ENCODE results near the gene CCDC17.

CCDC17 gene

DNA sequence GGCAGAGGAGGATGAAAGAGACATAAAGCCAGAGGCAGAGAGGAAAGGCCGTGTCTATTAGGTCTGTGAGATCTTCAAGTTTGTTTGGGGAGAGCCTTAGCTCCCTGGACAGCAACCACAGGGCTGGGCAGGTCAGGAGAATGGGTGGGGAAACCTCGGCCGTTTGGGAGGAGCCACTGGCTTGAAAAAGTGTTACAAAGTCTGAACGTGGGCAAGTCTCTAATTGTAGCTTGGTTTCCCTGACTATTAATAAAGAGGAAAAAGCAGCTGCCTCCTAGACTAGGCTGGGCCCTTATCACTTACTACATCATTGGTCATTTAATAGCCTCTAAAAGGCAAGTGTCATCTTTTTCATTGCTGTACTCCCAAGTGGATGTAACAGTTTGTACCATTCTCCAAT, at the start of gene CCDC17:
TSS of gene CCDC17 (minus strand) at position 83 of the 400 bp plus-strand sequence. CDS start 145 bp downstream, outside the sequence.
- DNase-seq (ENCODE audit: extremely low read depth, low read depth): no peak
- TF ChIP-seq CTCF (IDR thresholded peaks at IDR 0.05; ENCODE audit: low read depth, low read length, missing control alignments): no peak
- no peak within 1 kb of the TSS for H3K4me3 ChIP-seq (replicated peaks; ENCODE audit: low read depth, low read length)

DNA sequence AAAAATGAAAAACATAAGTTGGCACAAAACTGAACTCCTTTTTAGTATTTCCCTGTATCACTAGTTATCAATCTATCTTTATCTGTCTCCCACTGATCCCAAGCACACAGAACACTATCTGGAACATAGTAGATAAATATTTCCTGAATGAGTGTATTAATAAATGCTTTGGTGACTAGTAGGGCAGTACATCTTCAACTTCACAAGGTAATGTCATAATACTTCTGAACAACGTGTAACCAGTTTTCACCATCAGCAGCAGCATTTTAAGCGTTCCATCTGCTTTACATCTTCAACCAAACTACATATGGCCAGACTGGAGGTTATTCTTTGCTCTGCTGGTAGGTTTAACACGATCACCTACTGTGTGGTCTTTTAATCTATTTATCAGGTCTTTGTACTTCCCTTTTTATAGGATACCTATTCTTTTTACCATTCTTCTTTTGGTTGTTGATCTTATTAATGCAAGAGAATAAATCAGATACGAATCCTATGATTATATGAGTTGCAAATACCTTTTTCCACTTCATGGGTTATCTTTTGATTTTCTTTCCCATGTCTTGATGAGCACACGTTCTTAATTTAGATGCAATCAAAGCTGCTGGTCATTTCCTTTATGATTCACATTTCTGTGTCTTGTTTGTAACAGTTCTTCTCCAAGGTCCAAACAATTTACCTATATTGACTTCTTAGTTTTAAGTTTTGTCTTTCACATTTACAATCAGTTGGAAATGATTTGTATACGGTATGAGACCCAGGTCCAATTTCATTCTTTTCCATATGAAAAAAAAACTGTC, 46.2 kb upstream of the CCDC17 start:
- no peak overlapping the region for H3K4me3 ChIP-seq (replicated peaks; ENCODE audit: low read depth, low read length)
- no peak for TF ChIP-seq CTCF (IDR thresholded peaks at IDR 0.05; ENCODE audit: low read depth, low read length, missing control alignments)
- DNase-seq (ENCODE audit: extremely low read depth, low read depth): no peak

DNA sequence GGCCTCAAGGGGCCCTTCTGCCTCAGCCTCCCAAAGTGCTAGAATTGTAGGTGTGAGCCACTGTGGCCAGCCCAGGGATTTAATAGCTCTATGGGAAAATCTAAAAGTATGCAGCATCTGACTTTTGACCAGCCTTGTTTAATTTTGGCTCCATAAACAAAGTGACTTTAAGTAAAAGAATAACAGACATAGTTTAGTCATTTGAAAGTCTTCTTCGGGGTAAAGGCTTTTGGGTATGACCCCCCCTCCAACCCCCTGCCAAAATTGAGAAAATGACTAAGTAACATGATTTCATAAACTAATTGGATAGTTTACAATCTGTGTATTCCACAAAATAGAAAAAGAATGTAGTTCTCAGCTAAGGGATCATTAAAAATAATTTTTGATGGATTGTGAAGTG, 45.5 kb upstream of the CCDC17 start:
- H3K4me3 ChIP-seq (replicated peaks; ENCODE audit: low read depth, low read length): no peak overlapping the region
- no peak for DNase-seq (ENCODE audit: extremely low read depth, low read depth)
- no peak for TF ChIP-seq CTCF (IDR thresholded peaks at IDR 0.05; ENCODE audit: low read depth, low read length, missing control alignments)

DNA sequence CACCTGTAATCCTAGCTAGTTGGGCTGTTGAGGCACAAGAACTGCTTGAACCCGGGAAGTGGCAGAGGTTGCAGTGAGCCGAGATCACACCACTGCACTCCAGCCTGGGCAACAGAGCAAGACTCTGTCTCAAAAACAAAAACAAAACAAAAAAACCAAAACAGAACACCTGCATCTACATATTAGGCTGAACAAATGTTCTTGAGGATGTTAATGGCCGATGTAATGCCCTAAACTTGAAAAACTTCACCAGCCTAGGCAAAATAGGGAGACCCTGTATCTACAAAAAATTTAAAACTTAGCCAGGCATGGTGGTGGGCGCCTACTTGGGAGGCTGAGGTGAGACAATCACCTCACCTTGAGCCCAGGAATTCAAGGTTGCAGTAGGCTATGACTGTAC, 44.7 kb upstream of the CCDC17 start:
- no peak for TF ChIP-seq CTCF (IDR thresholded peaks at IDR 0.05; ENCODE audit: low read depth, low read length, missing control alignments)
- no peak for DNase-seq (ENCODE audit: extremely low read depth, low read depth)
- H3K4me3 ChIP-seq (replicated peaks; ENCODE audit: low read depth, low read length): no peak overlapping the region

DNA sequence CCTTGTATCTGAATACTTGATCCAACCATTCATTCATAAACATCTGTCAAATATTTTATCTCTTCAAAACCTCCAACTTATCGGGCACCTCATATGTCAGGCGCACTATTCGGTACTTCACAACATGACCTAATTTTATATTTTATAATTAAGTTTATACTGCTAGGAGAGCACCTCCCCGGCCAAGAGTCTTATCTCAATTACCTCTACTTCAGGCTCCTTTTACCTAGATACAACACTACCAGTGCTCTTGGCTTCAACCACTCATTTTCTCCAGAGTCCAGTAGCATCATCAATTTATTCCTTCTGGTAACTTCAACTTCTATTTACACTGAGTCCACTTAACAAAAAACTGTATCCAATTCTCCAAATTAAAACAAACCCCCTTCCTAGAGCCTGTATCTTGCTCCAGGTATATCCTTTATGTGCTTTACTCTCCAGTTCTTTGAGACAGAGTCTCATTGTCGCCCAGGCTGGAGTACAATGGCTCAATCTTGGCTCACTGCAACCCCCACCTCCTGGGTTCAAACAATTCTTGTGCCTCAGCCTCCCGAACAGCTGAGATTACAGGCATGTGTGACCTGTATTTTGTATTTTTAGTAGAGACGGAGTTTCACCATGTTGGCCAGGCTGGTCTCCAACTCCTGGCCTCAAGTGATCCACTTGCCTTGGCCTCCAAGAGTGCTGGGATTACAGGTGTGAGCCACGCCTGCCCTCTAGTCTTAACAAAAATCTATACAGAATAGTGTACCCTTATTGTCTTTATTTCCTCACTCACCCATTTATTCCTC, 43.7 kb upstream of the CCDC17 start:
- H3K4me3 ChIP-seq (replicated peaks; ENCODE audit: low read depth, low read length): no peak overlapping the region
- DNase-seq (ENCODE audit: extremely low read depth, low read depth): no peak
- TF ChIP-seq CTCF (IDR thresholded peaks at IDR 0.05; ENCODE audit: low read depth, low read length, missing control alignments): no peak

- DNase-seq (ENCODE audit: extremely low read depth, low read depth): no peak
- no peak for TF ChIP-seq CTCF (IDR thresholded peaks at IDR 0.05; ENCODE audit: low read depth, low read length, missing control alignments)
- no peak overlapping the region for H3K4me3 ChIP-seq (replicated peaks; ENCODE audit: low read depth, low read length)
Measured at GRCh38 chr1:45666836-45667235, 43.0 kb upstream of the CCDC17 start.

Measured in HFF-Myc (cell line).